PC-9 (cell line): Measurements from ENCODE around the gene FAM184A. TPM values are rescaled to one million over a fixed set of nuclear protein-coding genes. Genes with fewer than 3 reads are reported as not detected.

Source experiments
- BruUV-seq: library from RNA; stranded (reverse); fragments of 400-500 nt; replicated peaks from 2 replicates; lab custom pipeline; 2021; lab: Mats Ljungman, UMichigan
- CTCF ChIA-PET: fragments of 300-600 bp; sonication (Branson Sonifier 250); formaldehyde crosslinking; loops from one replicate; lab custom pipeline; 2022; ENCODE audit warnings: antibody characterized with exemption; lab: Charles Lee
- POLR2A ChIA-PET: fragments of 300-600 bp; sonication (Branson Sonifier 250); formaldehyde crosslinking; loops from one replicate; lab custom pipeline; 2022; ENCODE audit warnings: antibody characterized with exemption; ENCODE audit not compliant: unreplicated experiment; lab: Charles Lee
- DNase-seq, 2 experiments: peaks; one replicate each; pipeline versions ENCODE4 v3.0.0 to v3.0.0-alpha.2; 2015 to 2022; ENCODE audit warnings: mixed read lengths in 1 of 2
- H2AFZ ChIP-seq: fragments of 200-600 bp; sonication (generic); 2 replicates; pipeline ENCODE4 v1.8.1; 2017; ENCODE audit warnings: antibody characterized with exemption
- H3F3A ChIP-seq: fragments of 200-600 bp; sonication (generic); 2 replicates; pipeline ENCODE4 v1.8.1; 2017; ENCODE audit warnings: antibody characterized with exemption, mild to moderate bottlenecking, low read depth; ENCODE audit not compliant: insufficient read depth
- H3K27ac ChIP-seq: fragments of 200-600 bp; sonication (generic); 2 replicates; pipeline ENCODE4 v1.6.1; 2016; ENCODE audit warnings: mixed run types
- H3K27me3 ChIP-seq: fragments of 200-600 bp; sonication (generic); 2 replicates; pipeline ENCODE4 v1.6.1; 2016; ENCODE audit warnings: low read depth, mixed run types; ENCODE audit not compliant: insufficient read depth
- H3K36me3 ChIP-seq: fragments of 200-600 bp; sonication (generic); 2 replicates; pipeline ENCODE4 v1.6.1; 2016; ENCODE audit warnings: low read depth, mixed run types
- H3K4me1 ChIP-seq: fragments of 200-600 bp; sonication (generic); replicated peaks from 2 replicates; pipeline ENCODE4 v1.6.1; 2016; ENCODE audit warnings: mixed run types; ENCODE audit not compliant: insufficient read depth
- H3K4me2 ChIP-seq: fragments of 200-600 bp; sonication (generic); 2 replicates; pipeline ENCODE4 v1.6.1; 2017; ENCODE audit warnings: mixed run types
- H3K4me3 ChIP-seq: fragments of 200-600 bp; sonication (generic); 2 replicates; pipeline ENCODE4 v1.6.1; 2016; ENCODE audit warnings: mixed run types
- H3K79me2 ChIP-seq: fragments of 200-600 bp; sonication (generic); 2 replicates; pipeline ENCODE4 v1.6.1; 2017; ENCODE audit warnings: low read depth, mixed run types
- H3K9me2 ChIP-seq: fragments of 200-600 bp; sonication (generic); 2 replicates; pipeline ENCODE4 v1.8.1; 2017; ENCODE audit warnings: mild to moderate bottlenecking; ENCODE audit not compliant: insufficient read depth
- H3K9me3 ChIP-seq: fragments of 200-600 bp; sonication (generic); 2 replicates; pipeline ENCODE4 v1.8.1; 2016; ENCODE audit warnings: low read depth; ENCODE audit not compliant: insufficient read depth
- H4K20me1 ChIP-seq: fragments of 200-600 bp; sonication (generic); 2 replicates; pipeline ENCODE4 v1.8.1; 2017; ENCODE audit not compliant: insufficient read depth
- EZH2 ChIP-seq: fragments of 200-600 bp; sonication (generic); IDR thresholded peaks from 2 replicates; pipeline ENCODE4 v1.8.0; 2017; ENCODE audit warnings: antibody characterized with exemption, low read depth
- intact Hi-C: fragments of 100-400 bp; cut with micrococcal nuclease; formaldehyde crosslinking; loops from one replicate; pipeline ENCODE4 v1.10.0; 2022; ENCODE audit not compliant: unreplicated experiment
- total RNA-seq: library from RNA; stranded (reverse); gene quantifications from 2 replicates; pipeline ENCODE4 v1.2.3, GENCODE V29; 2021
- TF ChIP-seq, protein P1 (sequence below): fragments of 200-600 bp; sonication (generic); conservative IDR thresholded peaks from 2 replicates; pipeline ENCODE4 v1.6.1; 2017; ENCODE audit warnings: mixed run types, antibody characterized with exemption, mild to moderate bottlenecking, moderate library complexity

FAM184A gene
- total RNA-seq, 1 experiment from 2014 or later: 0.85 TPM

GRCh38 chr6:119035459-119035858 is 43.0 kb downstream of the FAM184A start:
- no peaks in the 10 kb centered on the region for H3K9me2 ChIP-seq
- H4K20me1 ChIP-seq: no peaks in the 10 kb centered on the region
- ChIA-PET CTCF (no interaction called here), POLR2A (no interaction called here)
- no peaks in the 10 kb centered on the region for H3K36me3 ChIP-seq
- intact Hi-C loops: no loop called here
- no peak overlapping the region for H2AFZ ChIP-seq
- H3K4me3 ChIP-seq: no peak overlapping the region
- no peaks in the 10 kb centered on the region for H3F3A ChIP-seq
- no TSS peak for BruUV-seq
- H3K27me3 ChIP-seq: no peaks in the 10 kb centered on the region
- H3K27ac ChIP-seq: no peak overlapping the region
- no peak for DNase-seq
- no peak for TF ChIP-seq EZH2
- TF ChIP-seq, protein P1, sequence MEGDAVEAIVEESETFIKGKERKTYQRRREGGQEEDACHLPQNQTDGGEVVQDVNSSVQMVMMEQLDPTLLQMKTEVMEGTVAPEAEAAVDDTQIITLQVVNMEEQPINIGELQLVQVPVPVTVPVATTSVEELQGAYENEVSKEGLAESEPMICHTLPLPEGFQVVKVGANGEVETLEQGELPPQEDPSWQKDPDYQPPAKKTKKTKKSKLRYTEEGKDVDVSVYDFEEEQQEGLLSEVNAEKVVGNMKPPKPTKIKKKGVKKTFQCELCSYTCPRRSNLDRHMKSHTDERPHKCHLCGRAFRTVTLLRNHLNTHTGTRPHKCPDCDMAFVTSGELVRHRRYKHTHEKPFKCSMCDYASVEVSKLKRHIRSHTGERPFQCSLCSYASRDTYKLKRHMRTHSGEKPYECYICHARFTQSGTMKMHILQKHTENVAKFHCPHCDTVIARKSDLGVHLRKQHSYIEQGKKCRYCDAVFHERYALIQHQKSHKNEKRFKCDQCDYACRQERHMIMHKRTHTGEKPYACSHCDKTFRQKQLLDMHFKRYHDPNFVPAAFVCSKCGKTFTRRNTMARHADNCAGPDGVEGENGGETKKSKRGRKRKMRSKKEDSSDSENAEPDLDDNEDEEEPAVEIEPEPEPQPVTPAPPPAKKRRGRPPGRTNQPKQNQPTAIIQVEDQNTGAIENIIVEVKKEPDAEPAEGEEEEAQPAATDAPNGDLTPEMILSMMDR: no peak
- no peaks in the 10 kb centered on the region for H3K4me1 ChIP-seq
- no peaks in the 10 kb centered on the region for H3K9me3 ChIP-seq
- H3K79me2 ChIP-seq: no peaks in the 10 kb centered on the region
- no peak overlapping the region for H3K4me2 ChIP-seq

DNA sequence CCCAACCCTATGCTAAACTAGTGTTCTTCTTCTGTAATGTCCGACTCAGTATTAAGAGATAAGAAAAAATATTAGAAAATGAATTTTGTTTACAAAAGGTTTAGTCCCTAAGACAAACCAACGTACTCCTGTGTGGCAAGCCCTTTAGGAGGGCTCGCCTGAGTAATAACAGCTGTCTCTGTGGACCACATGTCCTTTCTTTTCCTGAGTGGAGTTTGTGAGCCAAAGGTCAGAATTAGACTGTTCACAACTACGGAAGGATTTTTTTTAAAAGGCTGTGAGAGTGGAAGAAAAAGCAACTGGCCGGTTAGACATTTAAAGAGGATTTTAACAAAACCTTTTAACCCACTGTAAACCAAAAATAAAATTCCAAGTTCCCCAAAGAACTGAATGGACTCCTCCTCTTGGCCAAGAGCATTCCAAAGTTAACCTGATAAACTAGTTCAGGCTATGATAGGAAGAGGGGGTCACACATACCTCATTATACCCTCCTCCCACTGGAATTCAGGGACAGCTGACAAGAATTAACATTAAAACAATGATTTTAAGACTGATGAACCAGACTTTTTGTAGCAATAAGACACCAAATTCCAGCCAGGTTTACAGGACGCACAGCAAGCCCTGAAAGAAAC is 43.5 kb downstream of the FAM184A start:
- H3K27ac ChIP-seq: no peak overlapping the region
- no peaks in the 10 kb centered on the region for H3K4me1 ChIP-seq
- H3K27me3 ChIP-seq: no peaks in the 10 kb centered on the region
- BruUV-seq: no TSS peak
- no peak overlapping the region for H2AFZ ChIP-seq
- H3K4me3 ChIP-seq: no peak overlapping the region
- no peaks in the 10 kb centered on the region for H3F3A ChIP-seq
- no peaks in the 10 kb centered on the region for H3K9me2 ChIP-seq
- no peak for TF ChIP-seq EZH2
- TF ChIP-seq, protein P1: no peak
- DNase-seq: no peak
- POLR2A ChIA-PET: no interaction called here
- H3K9me3 ChIP-seq: no peaks in the 10 kb centered on the region
- CTCF ChIA-PET: no interaction called here
- H4K20me1 ChIP-seq: no peaks in the 10 kb centered on the region
- H3K36me3 ChIP-seq: no peaks in the 10 kb centered on the region
- H3K79me2 ChIP-seq: no peaks in the 10 kb centered on the region
- H3K4me2 ChIP-seq: no peak overlapping the region
- intact Hi-C loops: no loop called here

GRCh38 chr6:119032428-119032827 is 46.0 kb downstream of the FAM184A start:
- Histone ChIP-seq H4K20me1 (no peaks in the 10 kb centered on the region), H3K27ac (no peak overlapping the region), H3K4me1 (no peaks in the 10 kb centered on the region)

More at GRCh38 chr6:119032428-119032827, 46.0 kb downstream of the FAM184A start:
- ChIA-PET POLR2A (no interaction called here), CTCF (no interaction called here)
- H3K4me2 ChIP-seq: no peak overlapping the region
- intact Hi-C loops: no loop called here
- TF ChIP-seq, protein P1: no peak
- H3K27me3 ChIP-seq: no peaks in the 10 kb centered on the region
- H3K79me2 ChIP-seq: no peaks in the 10 kb centered on the region
- no TSS peak for BruUV-seq
- no peaks in the 10 kb centered on the region for H3K9me2 ChIP-seq
- H3K9me3 ChIP-seq: no peaks in the 10 kb centered on the region
- no peak for DNase-seq
- no peaks in the 10 kb centered on the region for H3F3A ChIP-seq
- H3K36me3 ChIP-seq: no peaks in the 10 kb centered on the region
- no peak overlapping the region for H2AFZ ChIP-seq
- H3K4me3 ChIP-seq: no peak overlapping the region
